ENCODE data around the gene CHAT. TPM values are rescaled to one million over a fixed set of nuclear protein-coding genes. Genes with fewer than 3 reads are reported as not detected.

CHAT gene
- total RNA-seq, 1 donor = not detected

DNA sequence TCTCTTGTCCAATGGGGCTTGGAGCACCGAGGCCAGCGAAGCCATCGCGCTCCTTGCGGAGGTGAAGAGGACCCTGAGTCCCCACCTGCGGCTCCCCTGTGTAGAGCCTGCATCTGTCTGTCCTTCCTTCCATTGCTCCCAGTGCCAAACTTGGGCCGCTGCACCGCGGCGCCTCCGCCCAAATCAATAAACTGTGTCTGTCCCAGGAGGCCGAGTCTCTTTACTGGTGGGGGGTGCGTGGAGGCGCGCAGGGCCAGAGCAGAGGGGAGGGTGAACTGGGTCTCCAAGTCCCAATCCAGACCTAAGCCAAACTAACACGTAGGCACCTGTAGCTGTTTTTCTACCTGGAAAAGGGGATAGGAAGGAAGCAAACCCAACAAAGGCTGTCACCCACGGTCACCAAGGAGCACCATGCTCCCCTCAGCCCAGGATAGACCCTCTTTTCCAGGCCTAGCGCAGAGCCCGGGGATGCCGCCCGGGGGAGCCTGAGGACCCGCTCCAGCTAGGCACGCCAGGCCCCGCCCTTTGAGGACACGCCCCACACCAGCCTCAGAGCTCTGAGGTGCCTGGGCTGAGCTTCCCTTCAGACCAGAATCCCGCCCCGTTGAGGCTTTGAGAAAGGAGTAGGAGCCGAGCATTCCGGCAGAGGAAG is 1.2 kb upstream of the CHAT start:
- Histone ChIP-seq H4K20me1 (ENCODE audit: insufficient read depth, low read length) (no peaks in the 10 kb centered on the region), H3K36me3 (ENCODE audit: insufficient read depth, low read length) (no peaks in the 10 kb centered on the region), H3K79me2 (ENCODE audit: insufficient read depth, low read length) (no peaks in the 10 kb centered on the region), H3K4me1 (ENCODE audit: insufficient read depth, low read length) (no peaks in the 10 kb centered on the region), H3K27ac (ENCODE audit: low read depth, low read length) (no peak overlapping the region), H2AFZ (ENCODE audit: low read length) (no peak overlapping the region), H3K4me2 (ENCODE audit: insufficient read depth, low read length) (no peak overlapping the region), H3K27me3 (ENCODE audit: insufficient read depth, low read length) (peaks cover 84% of the 10 kb centered on the region), H3K4me3 (ENCODE audit: insufficient read depth, low read length) (no peak overlapping the region), H3K9me3 (ENCODE audit: low read depth, low read length) (no peaks in the 10 kb centered on the region)
- TF ChIP-seq, protein P1, sequence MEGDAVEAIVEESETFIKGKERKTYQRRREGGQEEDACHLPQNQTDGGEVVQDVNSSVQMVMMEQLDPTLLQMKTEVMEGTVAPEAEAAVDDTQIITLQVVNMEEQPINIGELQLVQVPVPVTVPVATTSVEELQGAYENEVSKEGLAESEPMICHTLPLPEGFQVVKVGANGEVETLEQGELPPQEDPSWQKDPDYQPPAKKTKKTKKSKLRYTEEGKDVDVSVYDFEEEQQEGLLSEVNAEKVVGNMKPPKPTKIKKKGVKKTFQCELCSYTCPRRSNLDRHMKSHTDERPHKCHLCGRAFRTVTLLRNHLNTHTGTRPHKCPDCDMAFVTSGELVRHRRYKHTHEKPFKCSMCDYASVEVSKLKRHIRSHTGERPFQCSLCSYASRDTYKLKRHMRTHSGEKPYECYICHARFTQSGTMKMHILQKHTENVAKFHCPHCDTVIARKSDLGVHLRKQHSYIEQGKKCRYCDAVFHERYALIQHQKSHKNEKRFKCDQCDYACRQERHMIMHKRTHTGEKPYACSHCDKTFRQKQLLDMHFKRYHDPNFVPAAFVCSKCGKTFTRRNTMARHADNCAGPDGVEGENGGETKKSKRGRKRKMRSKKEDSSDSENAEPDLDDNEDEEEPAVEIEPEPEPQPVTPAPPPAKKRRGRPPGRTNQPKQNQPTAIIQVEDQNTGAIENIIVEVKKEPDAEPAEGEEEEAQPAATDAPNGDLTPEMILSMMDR (IDR thresholded peaks at IDR 0.05; ENCODE audit: extremely low read depth, low read depth, low read length) = no peak
- DNase-seq (ENCODE audit: insufficient read length, low spot score, missing footprints) = peak; percentile 71

DNA sequence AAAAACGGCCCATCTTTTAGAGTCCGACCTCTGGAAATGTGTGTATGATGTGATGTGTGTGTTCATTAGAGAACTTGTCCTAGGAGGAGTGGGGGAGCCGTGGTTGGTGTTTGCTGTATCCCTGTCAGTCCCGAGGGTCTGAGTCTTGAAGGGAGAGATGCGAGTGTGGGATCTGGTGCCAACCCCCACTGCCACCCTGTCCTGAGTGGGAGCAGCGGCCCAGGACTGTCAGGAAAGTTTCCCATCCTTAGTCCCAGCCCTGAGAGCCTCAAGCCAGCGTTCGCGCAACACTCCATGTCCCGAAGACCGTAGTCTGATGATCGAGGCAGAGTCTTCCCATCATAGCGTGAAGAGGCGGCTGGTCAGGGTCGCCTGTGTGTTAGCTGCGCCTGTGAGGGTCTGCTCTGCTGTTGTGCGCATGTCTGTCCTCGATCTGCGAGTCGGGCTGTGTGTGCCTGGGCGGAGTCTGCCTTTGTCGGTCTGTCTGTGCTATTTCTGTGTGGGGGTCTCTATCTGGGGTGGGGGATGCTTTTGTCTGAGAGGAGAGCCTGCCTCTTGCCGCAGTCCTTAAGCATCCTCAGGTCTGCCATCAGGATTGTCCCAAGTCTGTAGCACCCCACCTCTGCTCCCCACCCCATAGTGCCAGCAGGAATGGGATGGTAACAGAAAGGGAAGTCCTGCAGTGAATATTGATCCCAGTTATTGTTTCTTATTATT is 514 bp upstream of the CHAT start:
- Histone ChIP-seq H3K36me3 (ENCODE audit: insufficient read depth, low read length) (no peaks in the 10 kb centered on the region), H2AFZ (ENCODE audit: low read length) (no peak overlapping the region), H3K4me1 (ENCODE audit: insufficient read depth, low read length) (no peaks in the 10 kb centered on the region), H3K4me3 (ENCODE audit: insufficient read depth, low read length) (no peak overlapping the region), H3K9me3 (ENCODE audit: low read depth, low read length) (no peaks in the 10 kb centered on the region), H3K27me3 (ENCODE audit: insufficient read depth, low read length) (peaks cover 84% of the 10 kb centered on the region), H3K79me2 (ENCODE audit: insufficient read depth, low read length) (no peaks in the 10 kb centered on the region), H4K20me1 (ENCODE audit: insufficient read depth, low read length) (no peaks in the 10 kb centered on the region), H3K27ac (ENCODE audit: low read depth, low read length) (no peak overlapping the region), H3K4me2 (ENCODE audit: insufficient read depth, low read length) (no peak overlapping the region)
- TF ChIP-seq, protein P1 (IDR thresholded peaks at IDR 0.05; ENCODE audit: extremely low read depth, low read depth, low read length) = no peak
- DNase-seq (ENCODE audit: insufficient read length, low spot score, missing footprints) = peak; percentile 88

DNA sequence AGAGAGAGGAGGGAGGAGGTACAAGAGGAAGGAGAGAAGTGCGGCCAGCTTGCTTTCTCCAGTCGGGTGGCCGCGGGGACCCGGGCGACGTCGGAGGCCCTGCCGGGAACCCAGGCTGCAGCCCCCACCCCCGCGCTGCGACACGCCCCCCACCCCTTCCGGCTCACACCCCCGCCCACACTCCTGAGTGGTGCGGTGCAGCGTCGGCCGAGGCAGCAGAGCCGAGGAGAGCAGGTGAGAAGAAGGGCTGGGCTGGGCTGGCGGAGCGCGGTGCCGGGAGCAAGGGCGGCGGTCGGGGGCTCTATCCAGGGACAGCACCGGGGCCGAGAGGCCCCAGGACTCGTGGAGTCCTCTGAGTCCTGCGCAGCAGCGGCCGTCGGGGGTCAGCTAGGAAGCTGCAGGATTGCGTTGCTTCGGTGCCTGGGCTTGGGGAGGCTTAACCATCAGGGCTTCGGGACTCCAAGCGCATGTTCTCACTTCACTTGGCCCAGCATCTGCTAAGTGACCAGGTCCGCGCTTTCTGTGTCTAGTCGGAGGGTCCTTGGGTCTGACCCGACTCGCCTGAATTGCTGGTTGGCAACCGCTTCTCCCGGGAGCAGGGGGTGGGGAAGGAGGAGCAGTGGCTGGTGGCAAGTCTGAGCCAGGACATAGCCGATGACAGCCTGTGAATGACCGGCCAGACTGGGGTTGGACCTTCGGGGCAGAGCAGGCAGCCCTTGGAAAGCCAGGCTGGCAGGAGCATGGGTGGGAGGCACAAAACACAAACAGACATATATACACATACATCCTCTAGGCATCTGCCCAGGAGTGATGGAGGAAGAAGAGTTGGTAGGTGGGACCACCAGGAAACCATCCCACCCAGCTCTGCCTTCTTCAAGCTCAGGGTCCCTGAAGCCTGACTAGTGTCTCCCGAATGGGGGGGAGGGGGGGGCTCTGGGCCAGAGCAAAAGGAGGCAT is 683 bp downstream of the CHAT start:
- H4K20me1 ChIP-seq (ENCODE audit: insufficient read depth, low read length) = no peaks in the 10 kb centered on the region
- no peaks in the 10 kb centered on the region for H3K79me2 ChIP-seq (ENCODE audit: insufficient read depth, low read length)
- H3K4me3 ChIP-seq (ENCODE audit: insufficient read depth, low read length) = no peak overlapping the region
- peak; percentile 88 for DNase-seq (ENCODE audit: insufficient read length, low spot score, missing footprints)
- H3K36me3 ChIP-seq (ENCODE audit: insufficient read depth, low read length) = no peaks in the 10 kb centered on the region
- H3K27me3 ChIP-seq (ENCODE audit: insufficient read depth, low read length) = peaks cover 82% of the 10 kb centered on the region
- TF ChIP-seq, protein P1 (IDR thresholded peaks at IDR 0.05; ENCODE audit: extremely low read depth, low read depth, low read length) = no peak
- no peaks in the 10 kb centered on the region for H3K4me1 ChIP-seq (ENCODE audit: insufficient read depth, low read length)
- H3K4me2 ChIP-seq (ENCODE audit: insufficient read depth, low read length) = no peak overlapping the region
- H3K27ac ChIP-seq (ENCODE audit: low read depth, low read length) = no peak overlapping the region
- no peaks in the 10 kb centered on the region for H3K9me3 ChIP-seq (ENCODE audit: low read depth, low read length)
- no peak overlapping the region for H2AFZ ChIP-seq (ENCODE audit: low read length)
